OCI-LY1 (cell line): ENCODE results near the gene WWC2.

ENCODE experiments used
- EZH2 ChIP-seq: fragments of 200-600 bp; sonication (generic), shearing (Covaris generic); IDR thresholded peaks from 2 replicates; pipeline ENCODE4 v1.8.0; 2017; ENCODE audit warnings: borderline replicate concordance, mixed run types, mild to moderate bottlenecking, antibody characterized with exemption, low read length, moderate library complexity, mixed read lengths
- TF ChIP-seq, protein P1 (sequence below): fragments of 200-600 bp; sonication (generic), shearing (Covaris generic); IDR thresholded peaks from 2 replicates; pipeline ENCODE4 v1.5.1; 2017; ENCODE audit warnings: mild to moderate bottlenecking, antibody characterized with exemption, low read length, moderate library complexity, mixed read lengths

DNA sequence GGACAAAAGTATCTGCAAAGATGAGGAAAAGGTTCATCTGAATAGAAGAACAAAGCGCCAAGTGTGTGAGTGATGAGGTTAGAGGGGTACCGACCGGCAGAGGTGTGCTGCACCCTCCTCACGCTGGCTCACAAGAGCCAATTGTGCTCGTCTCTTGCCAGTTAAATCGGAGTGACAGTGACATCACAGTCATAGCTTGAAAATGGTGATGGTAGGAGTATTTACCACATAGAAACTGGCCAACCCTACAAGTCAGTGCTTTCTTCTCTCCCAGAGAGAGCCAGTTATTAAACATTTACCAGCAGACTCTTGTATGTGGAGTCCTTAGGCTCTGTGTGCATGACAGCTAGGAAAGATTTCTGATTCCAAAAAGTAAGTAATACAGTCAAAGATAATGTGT is 188.6 kb downstream of the WWC2 start:
- TF ChIP-seq, protein P1, sequence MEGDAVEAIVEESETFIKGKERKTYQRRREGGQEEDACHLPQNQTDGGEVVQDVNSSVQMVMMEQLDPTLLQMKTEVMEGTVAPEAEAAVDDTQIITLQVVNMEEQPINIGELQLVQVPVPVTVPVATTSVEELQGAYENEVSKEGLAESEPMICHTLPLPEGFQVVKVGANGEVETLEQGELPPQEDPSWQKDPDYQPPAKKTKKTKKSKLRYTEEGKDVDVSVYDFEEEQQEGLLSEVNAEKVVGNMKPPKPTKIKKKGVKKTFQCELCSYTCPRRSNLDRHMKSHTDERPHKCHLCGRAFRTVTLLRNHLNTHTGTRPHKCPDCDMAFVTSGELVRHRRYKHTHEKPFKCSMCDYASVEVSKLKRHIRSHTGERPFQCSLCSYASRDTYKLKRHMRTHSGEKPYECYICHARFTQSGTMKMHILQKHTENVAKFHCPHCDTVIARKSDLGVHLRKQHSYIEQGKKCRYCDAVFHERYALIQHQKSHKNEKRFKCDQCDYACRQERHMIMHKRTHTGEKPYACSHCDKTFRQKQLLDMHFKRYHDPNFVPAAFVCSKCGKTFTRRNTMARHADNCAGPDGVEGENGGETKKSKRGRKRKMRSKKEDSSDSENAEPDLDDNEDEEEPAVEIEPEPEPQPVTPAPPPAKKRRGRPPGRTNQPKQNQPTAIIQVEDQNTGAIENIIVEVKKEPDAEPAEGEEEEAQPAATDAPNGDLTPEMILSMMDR: no peak
- TF ChIP-seq EZH2: no peak
